ENCODE results near the gene MAT1A.

The MAT1A gene

GRCh38 chr10:80290474-80291220 lies 1.2 kb upstream of the MAT1A start:
- H3K9me3 ChIP-seq (ENCODE audit: low read depth, low read length), result no peaks in the 10 kb centered on the region
- no peak for DNase-seq (ENCODE audit: low read depth, low spot score)
- no peaks in the 10 kb centered on the region for H3K36me3 ChIP-seq (ENCODE audit: insufficient read depth, low read length)
- H3K27ac ChIP-seq, result no peak overlapping the region
- no peak overlapping the region for H3K9ac ChIP-seq (ENCODE audit: insufficient read length)
- no peak overlapping the region for H3K4me3 ChIP-seq
- TF ChIP-seq FOXP2 (optimal IDR thresholded peaks at IDR 0.05; ENCODE audit: control extremely low read depth, extremely low read length, insufficient read depth) (no peak), EZH2 (IDR thresholded peaks at IDR 0.05) (no peak), POLR2AphosphoS5 (IDR thresholded peaks at IDR 0.05; ENCODE audit: borderline replicate concordance, low read depth, low read length) (no peak)

- H3K36me3 ChIP-seq (ENCODE audit: insufficient read depth, low read length), result no peaks in the 10 kb centered on the region
- H3K9me3 ChIP-seq (ENCODE audit: low read depth, low read length), result no peaks in the 10 kb centered on the region
- TF ChIP-seq POLR2AphosphoS5 (IDR thresholded peaks at IDR 0.05; ENCODE audit: borderline replicate concordance, low read depth, low read length), result no peak
- no peak for TF ChIP-seq EZH2 (IDR thresholded peaks at IDR 0.05)
- TF ChIP-seq FOXP2 (optimal IDR thresholded peaks at IDR 0.05; ENCODE audit: control extremely low read depth, extremely low read length, insufficient read depth), result no peak
- DNase-seq (ENCODE audit: low read depth, low spot score), result no peak
- no peak overlapping the region for H3K27ac ChIP-seq
- H3K9ac ChIP-seq (ENCODE audit: insufficient read length), result no peak overlapping the region
- H3K4me3 ChIP-seq, result no peak overlapping the region
These were observed 609 bp downstream of the MAT1A start for GRCh38 chr10:80288849-80289248.

- Histone ChIP-seq H3K9ac (ENCODE audit: insufficient read length) (no peak overlapping the region), H3K27ac (no peak overlapping the region), H3K9me3 (ENCODE audit: low read depth, low read length) (no peaks in the 10 kb centered on the region), H3K36me3 (ENCODE audit: insufficient read depth, low read length) (no peaks in the 10 kb centered on the region), H3K4me3 (no peak overlapping the region)
- DNase-seq (ENCODE audit: low read depth, low spot score), result no peak
- TF ChIP-seq FOXP2 (optimal IDR thresholded peaks at IDR 0.05; ENCODE audit: control extremely low read depth, extremely low read length, insufficient read depth) (no peak), EZH2 (IDR thresholded peaks at IDR 0.05) (no peak), POLR2AphosphoS5 (IDR thresholded peaks at IDR 0.05; ENCODE audit: borderline replicate concordance, low read depth, low read length) (no peak)
These were observed 4.9 kb downstream of the MAT1A start for GRCh38 chr10:80284522-80284921.

- Histone ChIP-seq H3K36me3 (ENCODE audit: insufficient read depth, low read length) (no peaks in the 10 kb centered on the region), H3K4me3 (no peak overlapping the region), H3K9me3 (ENCODE audit: low read depth, low read length) (no peaks in the 10 kb centered on the region), H3K27ac (no peak overlapping the region), H3K9ac (ENCODE audit: insufficient read length) (no peak overlapping the region)
- TF ChIP-seq FOXP2 (optimal IDR thresholded peaks at IDR 0.05; ENCODE audit: control extremely low read depth, extremely low read length, insufficient read depth) (no peak), EZH2 (IDR thresholded peaks at IDR 0.05) (no peak), POLR2AphosphoS5 (IDR thresholded peaks at IDR 0.05; ENCODE audit: borderline replicate concordance, low read depth, low read length) (no peak)
- no peak for DNase-seq (ENCODE audit: low read depth, low spot score)
These were observed 5.8 kb downstream of the MAT1A start for GRCh38 chr10:80283536-80284199.

- DNase-seq (ENCODE audit: low read depth, low spot score), result no peak
- no peak overlapping the region for H3K4me3 ChIP-seq
- no peak overlapping the region for H3K9ac ChIP-seq (ENCODE audit: insufficient read length)
- H3K27ac ChIP-seq, result no peak overlapping the region
- no peaks in the 10 kb centered on the region for H3K9me3 ChIP-seq (ENCODE audit: low read depth, low read length)
- no peaks in the 10 kb centered on the region for H3K36me3 ChIP-seq (ENCODE audit: insufficient read depth, low read length)
- TF ChIP-seq EZH2 (IDR thresholded peaks at IDR 0.05) (no peak), FOXP2 (optimal IDR thresholded peaks at IDR 0.05; ENCODE audit: control extremely low read depth, extremely low read length, insufficient read depth) (no peak), POLR2AphosphoS5 (IDR thresholded peaks at IDR 0.05; ENCODE audit: borderline replicate concordance, low read depth, low read length) (no peak)
These were observed 6.3 kb downstream of the MAT1A start for GRCh38 chr10:80283119-80283518.

- no peak for TF ChIP-seq FOXP2 (optimal IDR thresholded peaks at IDR 0.05; ENCODE audit: control extremely low read depth, extremely low read length, insufficient read depth)
- H3K27ac ChIP-seq, result no peak overlapping the region
- H3K36me3 ChIP-seq (ENCODE audit: insufficient read depth, low read length), result no peaks in the 10 kb centered on the region
These were observed 7.4 kb downstream of the MAT1A start for GRCh38 chr10:80281784-80282765.

GRCh38 chr10:80281292-80281691 lies 8.2 kb downstream of the MAT1A start:
- Histone ChIP-seq H3K27ac (no peak overlapping the region), H3K36me3 (ENCODE audit: insufficient read depth, low read length) (no peaks in the 10 kb centered on the region), H3K4me3 (no peak overlapping the region), H3K9ac (ENCODE audit: insufficient read length) (no peak overlapping the region), H3K9me3 (ENCODE audit: low read depth, low read length) (no peaks in the 10 kb centered on the region)
- TF ChIP-seq POLR2AphosphoS5 (IDR thresholded peaks at IDR 0.05; ENCODE audit: borderline replicate concordance, low read depth, low read length) (no peak), FOXP2 (optimal IDR thresholded peaks at IDR 0.05; ENCODE audit: control extremely low read depth, extremely low read length, insufficient read depth) (no peak), EZH2 (IDR thresholded peaks at IDR 0.05) (no peak)
- DNase-seq (ENCODE audit: low read depth, low spot score), result no peak

More at GRCh38 chr10:80281784-80282765, 7.4 kb downstream of the MAT1A start:
- no peak overlapping the region for H3K4me3 ChIP-seq
- no peak overlapping the region for H3K9ac ChIP-seq (ENCODE audit: insufficient read length)
- H3K9me3 ChIP-seq (ENCODE audit: low read depth, low read length), result no peaks in the 10 kb centered on the region
- DNase-seq (ENCODE audit: low read depth, low spot score), result no peak
